ENCODE results near the gene TMEM39B.
"Not testable (repeated sequence)": the region's sequence is repeated elsewhere in the genome, so short reads cannot be mapped to it uniquely, and the experiment has no call there.

Gene TMEM39B

DNA sequence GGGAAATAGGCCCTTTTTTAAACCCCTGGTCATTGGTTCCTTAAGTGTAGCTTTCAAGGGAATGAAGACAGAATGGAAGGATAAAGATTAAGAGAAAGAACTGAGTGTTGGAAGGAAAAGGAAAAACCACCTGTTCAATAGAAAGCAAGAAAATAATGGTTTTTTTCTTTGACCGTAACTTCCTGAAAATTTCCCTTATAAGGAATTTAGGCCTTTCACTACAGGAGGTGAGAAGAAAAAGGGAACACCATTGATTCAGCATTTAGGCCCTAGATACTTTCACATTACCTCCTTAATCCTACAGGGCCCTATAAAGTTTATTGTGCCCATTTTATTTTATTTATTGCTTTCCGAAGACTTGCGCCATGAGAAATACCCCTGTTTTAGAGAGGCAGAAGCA, 54.0 kb downstream of the TMEM39B start:
- Histone ChIP-seq H2BK15ac (replicated peaks; ENCODE audit: low read depth) (no peak overlapping the region), H3K36me3 (ENCODE audit: control insufficient read depth, insufficient read depth, low read length) (no peaks in the 10 kb centered on the region), H3K79me1 (ENCODE audit: low read length) (peaks cover 17% of the 10 kb centered on the region), H3K4me1 (ENCODE audit: control insufficient read depth, low read depth, low read length) (no peaks in the 10 kb centered on the region), H3K9ac (ENCODE audit: low read length) (no peak overlapping the region), H3K18ac (ENCODE audit: low read length) (no peak overlapping the region), H2AK5ac (ENCODE audit: low read length) (no peak overlapping the region), H3K23ac (ENCODE audit: low read length) (no peak overlapping the region), H2BK120ac (ENCODE audit: low read depth, low read length) (no peak overlapping the region), H3K79me2 (ENCODE audit: control insufficient read depth, insufficient read depth, low read length) (peaks cover 28% of the 10 kb centered on the region), H3K27ac (ENCODE audit: low read depth, low read length) (no peak overlapping the region), H3K4me2 (ENCODE audit: low read length) (no peak overlapping the region), H2BK5ac (ENCODE audit: low read length) (no peak overlapping the region), H4K8ac (ENCODE audit: low read depth, low read length) (no peak overlapping the region), H3K4ac (ENCODE audit: low read depth, low read length) (no peak overlapping the region), H3K27me3 (ENCODE audit: insufficient read depth, low read length, poor library complexity) (no peaks in the 10 kb centered on the region), H3K56ac (ENCODE audit: low read length) (no peak overlapping the region), H4K5ac (ENCODE audit: low read length) (no peak overlapping the region), H3K4me3 (ENCODE audit: low read length) (no peak overlapping the region)
- DNase-seq: no peak
- no CpG with 5 or more reads among the region's 3 CpGs for WGBS (ENCODE audit: extremely low coverage, insufficient coverage, low lambda C conversion rate)

DNA sequence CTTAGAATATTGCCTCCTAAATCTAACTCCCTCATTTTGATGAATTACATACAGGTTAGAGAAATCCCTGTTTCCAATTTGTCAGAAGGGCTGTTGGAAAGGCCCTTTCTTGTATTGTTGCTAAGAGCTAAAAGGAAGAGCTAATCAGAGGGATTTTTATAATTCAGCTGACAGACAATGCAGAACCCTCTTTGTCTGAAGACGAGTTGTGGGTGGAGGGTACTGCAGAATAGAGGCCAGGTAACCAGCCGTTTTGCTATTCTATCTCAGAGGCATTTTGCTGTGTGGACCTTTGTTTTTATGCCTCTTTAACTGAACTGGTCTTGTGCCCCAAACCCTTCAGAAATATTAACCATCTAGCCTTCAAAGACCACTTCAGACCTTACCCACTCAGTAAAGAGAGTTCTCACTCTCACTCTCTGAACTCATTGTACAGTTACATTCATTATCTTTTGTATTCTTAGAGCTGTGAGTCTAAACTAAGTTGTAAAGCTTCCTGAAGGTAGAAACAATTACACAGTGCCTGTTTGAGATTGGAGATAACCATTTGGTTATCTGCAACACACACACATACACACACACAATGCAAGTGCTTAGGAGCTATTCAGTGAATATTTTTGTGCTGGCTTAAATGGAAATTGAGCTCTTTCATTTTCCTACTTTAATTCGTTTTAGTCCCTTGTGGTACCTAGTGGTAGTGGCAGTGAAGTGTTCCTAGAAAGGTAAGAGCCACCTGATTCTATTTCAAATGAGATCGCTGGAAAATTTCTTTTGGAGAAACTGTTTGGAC, 54.9 kb downstream of the TMEM39B start:
- no peaks in the 10 kb centered on the region for H3K27me3 ChIP-seq (ENCODE audit: insufficient read depth, low read length, poor library complexity)
- H2BK5ac ChIP-seq (ENCODE audit: low read length): no peak overlapping the region
- H2AK5ac ChIP-seq (ENCODE audit: low read length): no peak overlapping the region
- H4K8ac ChIP-seq (ENCODE audit: low read depth, low read length): no peak overlapping the region
- H3K4me2 ChIP-seq (ENCODE audit: low read length): no peak overlapping the region
- no peak overlapping the region for H3K4ac ChIP-seq (ENCODE audit: low read depth, low read length)
- H3K36me3 ChIP-seq (ENCODE audit: control insufficient read depth, insufficient read depth, low read length): no peaks in the 10 kb centered on the region
- H3K9ac ChIP-seq (ENCODE audit: low read length): no peak overlapping the region
- H3K79me2 ChIP-seq (ENCODE audit: control insufficient read depth, insufficient read depth, low read length): peaks cover 25% of the 10 kb centered on the region
- H2BK120ac ChIP-seq (ENCODE audit: low read depth, low read length): no peak overlapping the region
- H3K4me1 ChIP-seq (ENCODE audit: control insufficient read depth, low read depth, low read length): no peaks in the 10 kb centered on the region
- no peak overlapping the region for H3K18ac ChIP-seq (ENCODE audit: low read length)
- no peak for DNase-seq
- no peak overlapping the region for H3K4me3 ChIP-seq (ENCODE audit: low read length)
- WGBS (ENCODE audit: extremely low coverage, insufficient coverage, low lambda C conversion rate): no CpG with 5 or more reads among the region's 4 CpGs
- no peak overlapping the region for H2BK15ac ChIP-seq (replicated peaks; ENCODE audit: low read depth)
- H3K56ac ChIP-seq (ENCODE audit: low read length): no peak overlapping the region
- no peak overlapping the region for H3K23ac ChIP-seq (ENCODE audit: low read length)
- H3K27ac ChIP-seq (ENCODE audit: low read depth, low read length): no peak overlapping the region
- H4K5ac ChIP-seq (ENCODE audit: low read length): no peak overlapping the region
- H3K79me1 ChIP-seq (ENCODE audit: low read length): peaks cover 15% of the 10 kb centered on the region

DNA sequence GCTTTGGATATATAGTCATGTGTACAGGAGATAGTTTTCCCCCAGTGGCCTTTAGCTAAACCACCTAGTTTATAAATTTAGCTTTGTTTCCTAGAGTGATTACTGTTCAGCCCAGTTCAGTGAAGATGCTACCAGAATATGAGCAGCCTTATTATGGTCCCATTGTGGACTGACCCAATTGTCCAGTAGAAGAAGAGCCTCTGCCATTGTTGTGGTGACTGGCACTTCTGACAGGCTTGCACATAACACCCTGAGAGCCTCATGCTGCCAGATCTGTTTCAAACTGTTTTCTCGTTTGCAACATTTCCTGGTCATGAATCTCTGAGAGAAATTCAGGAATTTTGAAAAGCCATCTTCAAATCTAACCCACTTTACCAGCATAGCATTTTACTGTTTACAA, 55.7 kb downstream of the TMEM39B start:
- Histone ChIP-seq H2BK120ac (ENCODE audit: low read depth, low read length) (no peak overlapping the region), H2AK5ac (ENCODE audit: low read length) (no peak overlapping the region), H3K56ac (ENCODE audit: low read length) (no peak overlapping the region), H3K79me1 (ENCODE audit: low read length) (peaks cover 15% of the 10 kb centered on the region), H2BK5ac (ENCODE audit: low read length) (no peak overlapping the region), H3K18ac (ENCODE audit: low read length) (no peak overlapping the region), H4K5ac (ENCODE audit: low read length) (no peak overlapping the region), H3K4me1 (ENCODE audit: control insufficient read depth, low read depth, low read length) (no peaks in the 10 kb centered on the region), H3K4ac (ENCODE audit: low read depth, low read length) (no peak overlapping the region), H3K9ac (ENCODE audit: low read length) (no peak overlapping the region), H2BK15ac (replicated peaks; ENCODE audit: low read depth) (no peak overlapping the region), H3K4me3 (ENCODE audit: low read length) (no peak overlapping the region), H3K27me3 (ENCODE audit: insufficient read depth, low read length, poor library complexity) (no peaks in the 10 kb centered on the region), H3K79me2 (ENCODE audit: control insufficient read depth, insufficient read depth, low read length) (peaks cover 19% of the 10 kb centered on the region), H3K4me2 (ENCODE audit: low read length) (no peak overlapping the region), H3K27ac (ENCODE audit: low read depth, low read length) (no peak overlapping the region), H3K36me3 (ENCODE audit: control insufficient read depth, insufficient read depth, low read length) (no peaks in the 10 kb centered on the region), H4K8ac (ENCODE audit: low read depth, low read length) (no peak overlapping the region), H3K23ac (ENCODE audit: low read length) (no peak overlapping the region)
- no peak for DNase-seq
- no CpG with 5 or more reads among the region's 1 CpG for WGBS (ENCODE audit: extremely low coverage, insufficient coverage, low lambda C conversion rate)

DNA sequence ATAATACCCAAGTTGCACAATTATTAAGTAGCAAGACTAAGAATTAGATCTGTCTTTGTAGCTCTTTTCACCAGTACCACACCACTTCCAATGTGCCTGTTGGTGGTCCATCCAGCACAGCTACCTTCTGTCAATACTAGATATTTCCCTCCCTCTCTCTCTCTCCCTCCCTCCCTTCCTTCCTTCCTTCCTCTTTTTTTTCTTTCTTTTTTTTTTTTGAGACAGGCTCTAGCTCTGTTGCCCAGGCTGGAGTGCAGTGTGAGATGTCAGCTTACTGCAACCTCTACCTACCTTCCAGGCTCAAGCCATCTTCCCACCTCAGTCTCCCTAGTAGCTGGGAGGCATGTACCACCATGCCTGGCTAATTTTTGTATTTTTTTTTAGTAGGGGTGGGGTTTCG, 56.2 kb downstream of the TMEM39B start:
- Histone ChIP-seq H3K4me2 (ENCODE audit: low read length) (no peak overlapping the region), H2AK5ac (ENCODE audit: low read length) (no peak overlapping the region), H3K9ac (ENCODE audit: low read length) (no peak overlapping the region), H3K4me3 (ENCODE audit: low read length) (no peak overlapping the region), H3K56ac (ENCODE audit: low read length) (no peak overlapping the region), H3K79me2 (ENCODE audit: control insufficient read depth, insufficient read depth, low read length) (peaks cover 19% of the 10 kb centered on the region), H3K4me1 (ENCODE audit: control insufficient read depth, low read depth, low read length) (no peaks in the 10 kb centered on the region), H3K23ac (ENCODE audit: low read length) (no peak overlapping the region), H3K18ac (ENCODE audit: low read length) (no peak overlapping the region), H3K4ac (ENCODE audit: low read depth, low read length) (no peak overlapping the region), H3K36me3 (ENCODE audit: control insufficient read depth, insufficient read depth, low read length) (no peaks in the 10 kb centered on the region), H3K27me3 (ENCODE audit: insufficient read depth, low read length, poor library complexity) (no peaks in the 10 kb centered on the region), H2BK5ac (ENCODE audit: low read length) (no peak overlapping the region), H2BK120ac (ENCODE audit: low read depth, low read length) (no peak overlapping the region), H3K27ac (ENCODE audit: low read depth, low read length) (no peak overlapping the region), H2BK15ac (replicated peaks; ENCODE audit: low read depth) (no peak overlapping the region), H4K8ac (ENCODE audit: low read depth, low read length) (no peak overlapping the region), H3K79me1 (ENCODE audit: low read length) (peaks cover 15% of the 10 kb centered on the region), H4K5ac (ENCODE audit: low read length) (no peak overlapping the region)
- DNase-seq: no peak
- WGBS (ENCODE audit: extremely low coverage, insufficient coverage, low lambda C conversion rate): no CpG with 5 or more reads among the region's 1 CpG

DNA sequence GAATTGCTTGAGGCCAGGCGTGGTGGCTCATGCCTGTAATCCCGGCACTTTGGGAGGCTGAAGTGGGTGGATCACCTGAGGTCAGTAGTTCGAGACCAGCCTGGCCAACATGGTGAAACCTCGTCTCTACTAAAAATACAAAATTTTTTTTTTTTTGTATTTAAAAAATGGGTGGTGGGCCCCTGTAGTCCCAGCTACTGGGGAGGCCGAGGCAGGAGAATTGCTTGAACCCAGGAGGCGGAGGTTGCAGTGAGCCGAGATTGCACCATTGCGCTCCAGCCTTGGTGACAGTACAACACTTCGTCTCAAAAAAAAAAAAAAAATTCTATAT, 61.2 kb downstream of the TMEM39B start:
- not testable (repeated sequence) for H3K18ac ChIP-seq (ENCODE audit: low read length); H3K27ac ChIP-seq (ENCODE audit: low read depth, low read length)

DNA sequence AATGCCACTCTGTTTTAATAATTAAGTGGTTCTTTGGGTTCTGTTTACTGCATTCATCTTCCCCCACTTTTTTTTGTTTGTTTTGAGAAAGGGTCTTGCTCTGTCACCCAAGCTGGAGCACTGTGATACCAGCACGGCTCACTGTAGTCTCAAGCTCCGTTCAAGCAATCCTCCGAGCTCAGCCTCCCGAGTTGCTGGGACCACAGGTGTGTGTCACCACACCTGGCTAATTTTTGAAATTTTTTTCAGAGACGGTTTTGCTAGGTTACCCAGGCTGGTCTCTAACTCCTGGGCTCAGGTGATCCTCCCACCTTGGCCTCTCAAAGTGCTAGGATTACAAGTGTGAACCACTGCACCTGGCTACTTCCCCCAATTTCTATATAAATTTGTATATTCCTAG, 64.4 kb downstream of the TMEM39B start:
- Histone ChIP-seq H3K27ac (ENCODE audit: low read depth, low read length) (no peak overlapping the region), H3K79me1 (ENCODE audit: low read length) (peaks cover 6% of the 10 kb centered on the region), H3K4me3 (ENCODE audit: low read length) (no peak overlapping the region), H3K4ac (ENCODE audit: low read depth, low read length) (no peak overlapping the region), H3K79me2 (ENCODE audit: control insufficient read depth, insufficient read depth, low read length) (peaks cover 11% of the 10 kb centered on the region), H3K23ac (ENCODE audit: low read length) (no peak overlapping the region), H2BK5ac (ENCODE audit: low read length) (no peak overlapping the region), H3K4me2 (ENCODE audit: low read length) (no peak overlapping the region), H2AK5ac (ENCODE audit: low read length) (no peak overlapping the region), H4K5ac (ENCODE audit: low read length) (no peak overlapping the region), H3K36me3 (ENCODE audit: control insufficient read depth, insufficient read depth, low read length) (no peaks in the 10 kb centered on the region), H3K9ac (ENCODE audit: low read length) (no peak overlapping the region), H3K56ac (ENCODE audit: low read length) (no peak overlapping the region), H2BK15ac (replicated peaks; ENCODE audit: low read depth) (no peak overlapping the region), H3K18ac (ENCODE audit: low read length) (no peak overlapping the region), H3K27me3 (ENCODE audit: insufficient read depth, low read length, poor library complexity) (no peaks in the 10 kb centered on the region), H4K8ac (ENCODE audit: low read depth, low read length) (no peak overlapping the region), H3K4me1 (ENCODE audit: control insufficient read depth, low read depth, low read length) (no peaks in the 10 kb centered on the region), H2BK120ac (ENCODE audit: low read depth, low read length) (no peak overlapping the region)
- WGBS (ENCODE audit: extremely low coverage, insufficient coverage, low lambda C conversion rate): no CpG with 5 or more reads among the region's 5 CpGs
- DNase-seq: no peak

More for the DNA sequence above, 61.2 kb downstream of the TMEM39B start:
- H3K4me2 ChIP-seq (ENCODE audit: low read length); H3K36me3 ChIP-seq (ENCODE audit: control insufficient read depth, insufficient read depth, low read length); H3K79me1 ChIP-seq (ENCODE audit: low read length); H4K8ac ChIP-seq (ENCODE audit: low read depth, low read length); H4K5ac ChIP-seq (ENCODE audit: low read length); H3K4ac ChIP-seq (ENCODE audit: low read depth, low read length); H3K56ac ChIP-seq (ENCODE audit: low read length); H3K4me3 ChIP-seq (ENCODE audit: low read length); H3K4me1 ChIP-seq (ENCODE audit: control insufficient read depth, low read depth, low read length); H3K9ac ChIP-seq (ENCODE audit: low read length); H3K79me2 ChIP-seq (ENCODE audit: control insufficient read depth, insufficient read depth, low read length); H2BK5ac ChIP-seq (ENCODE audit: low read length); H2BK120ac ChIP-seq (ENCODE audit: low read depth, low read length); H3K27me3 ChIP-seq (ENCODE audit: insufficient read depth, low read length, poor library complexity); H2BK15ac ChIP-seq (replicated peaks; ENCODE audit: low read depth); DNase-seq; H2AK5ac ChIP-seq (ENCODE audit: low read length); H3K23ac ChIP-seq (ENCODE audit: low read length): not testable (repeated sequence)
- WGBS (ENCODE audit: extremely low coverage, insufficient coverage, low lambda C conversion rate): no CpG with 5 or more reads among the region's 9 CpGs

All from mesendoderm (in vitro differentiated cells).